Measurements from ENCODE around the gene PARM1.

Gene PARM1

DNA sequence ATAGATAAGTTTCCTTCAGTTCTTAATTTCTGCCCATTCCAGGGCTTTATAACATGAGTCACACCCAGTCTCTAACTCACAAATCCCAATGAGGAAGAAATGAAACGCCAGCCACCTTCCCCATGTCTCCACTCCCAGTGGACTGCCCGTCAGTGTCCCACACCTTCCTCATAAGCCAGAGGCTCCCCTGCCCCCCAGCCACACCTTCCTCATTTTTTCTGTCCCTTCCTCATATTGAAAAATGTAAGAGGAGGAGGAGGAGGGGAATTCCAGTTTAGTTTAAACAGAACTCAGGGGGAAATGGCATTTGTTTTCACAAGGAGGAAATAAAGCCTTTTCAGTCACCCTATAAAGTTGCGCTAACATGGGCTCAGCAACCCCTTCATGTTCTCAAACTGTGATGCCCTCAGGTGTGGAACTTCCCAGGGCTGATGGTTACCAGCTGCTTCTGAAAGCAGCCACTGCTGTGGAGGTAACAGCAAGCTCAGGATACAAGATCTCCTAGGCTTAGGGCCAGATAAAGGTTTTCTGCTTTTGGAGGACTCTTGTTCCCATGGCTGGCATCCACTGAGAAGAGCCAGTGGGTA, 97.8 kb downstream of the PARM1 start:
- no peak for DNase-seq (ENCODE audit: low read depth, low spot score)

DNA sequence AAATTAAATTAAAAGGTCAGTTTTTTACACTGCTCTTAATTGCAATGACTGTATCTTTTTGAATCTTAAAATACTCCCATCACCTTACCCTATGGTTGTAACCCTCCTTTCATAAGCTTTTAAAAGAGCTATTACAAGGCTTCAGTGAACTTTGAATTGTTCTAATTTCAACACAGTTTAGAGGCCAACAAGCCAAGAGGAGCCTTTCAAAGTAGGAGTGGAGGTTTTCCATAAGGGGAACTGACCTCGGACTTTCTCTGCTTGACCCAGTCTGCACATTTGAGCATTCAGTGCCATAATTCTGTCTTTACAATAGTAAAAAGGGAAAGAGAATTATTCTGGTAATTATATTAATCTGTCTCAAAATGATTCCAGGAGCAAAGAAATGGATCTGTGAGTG, 98.9 kb downstream of the PARM1 start:
- no peak for DNase-seq (ENCODE audit: low read depth, low spot score)

DNA sequence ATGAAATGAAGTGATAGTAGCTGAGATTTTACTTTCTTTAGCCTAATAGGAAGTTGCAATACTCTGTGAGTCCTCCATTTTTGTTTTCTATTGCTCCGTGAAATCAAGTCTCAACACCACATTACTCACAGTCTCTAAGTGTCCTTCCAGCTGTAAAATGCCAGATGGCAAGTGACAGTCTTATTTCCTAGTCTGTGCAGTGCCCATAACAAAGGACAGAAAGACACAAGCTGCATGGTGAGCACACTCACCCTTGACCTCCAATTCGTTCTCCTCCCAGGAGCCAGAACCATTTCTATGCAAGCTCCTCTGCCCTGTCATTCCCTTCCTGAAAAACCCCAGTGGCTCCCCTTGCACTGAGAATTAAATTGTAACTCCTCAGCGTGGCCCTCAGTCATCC, 101.6 kb downstream of the PARM1 start:
- no peak for DNase-seq (ENCODE audit: low read depth, low spot score)

DNA sequence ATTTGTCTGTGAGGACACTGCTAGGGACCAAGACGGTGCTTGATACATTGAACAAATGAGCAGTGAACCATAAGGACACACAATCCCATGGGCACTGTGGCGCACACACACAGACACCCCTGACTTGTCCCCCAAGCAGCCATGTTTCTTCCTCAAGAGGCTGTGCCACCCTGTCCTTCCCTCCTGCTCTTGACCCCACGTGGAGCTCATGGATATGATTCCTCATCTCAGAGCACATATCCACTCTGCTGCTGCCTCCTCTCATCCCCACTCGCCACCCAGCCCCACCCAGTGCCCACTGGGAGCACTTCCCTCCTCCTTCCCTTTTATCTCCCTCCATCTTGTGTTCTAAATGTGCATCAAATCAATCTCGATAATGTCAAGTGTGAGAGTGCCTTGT, 102.4 kb downstream of the PARM1 start:
- DNase-seq (ENCODE audit: low read depth, low spot score), result no peak

DNA sequence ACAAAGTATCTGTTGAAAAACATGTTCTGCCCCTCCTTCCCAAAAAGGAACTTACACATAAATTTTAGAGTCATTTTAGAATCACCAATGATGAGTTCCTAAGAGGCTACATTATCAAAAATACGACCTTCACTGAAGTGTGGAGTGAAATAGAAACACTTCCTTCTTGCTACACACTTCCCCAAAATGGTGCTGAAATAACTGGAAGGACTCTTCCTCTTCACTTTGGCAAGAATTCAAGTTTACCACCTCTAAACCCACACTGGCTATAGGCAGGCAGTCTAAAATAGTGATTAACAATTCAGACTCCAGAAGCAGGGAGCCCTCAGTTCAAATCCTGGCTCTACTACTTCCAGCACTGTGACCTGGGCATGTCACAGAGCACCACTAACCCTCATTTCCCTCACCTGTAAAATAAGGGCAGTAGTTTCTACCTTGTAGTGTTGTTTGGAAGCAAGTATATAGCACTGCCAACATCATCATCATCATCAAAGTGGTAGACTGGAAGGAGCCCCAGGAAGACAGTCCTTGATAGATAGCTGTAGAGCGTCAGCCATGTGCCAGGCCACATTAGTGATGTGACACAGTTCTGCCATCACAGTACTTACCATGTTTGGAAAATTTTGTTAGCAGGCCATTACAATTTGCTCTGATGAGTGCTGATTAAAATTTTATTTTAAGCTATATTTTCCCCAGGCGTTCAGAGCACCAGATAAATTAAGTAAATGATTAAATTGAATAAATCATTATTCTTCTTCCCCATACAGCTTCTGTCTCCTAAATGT, 103.3 kb downstream of the PARM1 start:
- no peak for DNase-seq (ENCODE audit: low read depth, low spot score)

DNA sequence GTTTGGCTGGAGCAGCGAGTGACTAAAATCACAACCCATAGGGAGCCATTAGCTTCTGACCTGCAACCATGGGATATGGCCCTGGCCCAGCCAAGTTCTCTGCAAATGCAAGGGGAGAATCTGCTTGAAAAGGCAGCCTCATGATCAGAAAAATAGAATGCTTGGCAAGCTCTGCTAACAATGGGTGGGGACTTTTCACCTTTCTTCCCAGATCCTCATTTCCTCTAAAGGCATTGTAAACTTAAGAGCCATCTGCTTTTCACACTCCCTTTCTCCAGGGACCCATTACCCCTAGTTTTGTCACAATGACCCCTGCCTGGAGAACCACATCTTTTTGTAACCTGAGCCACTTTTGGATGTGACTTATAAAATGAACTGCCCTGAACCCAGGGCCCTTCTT, 104.3 kb downstream of the PARM1 start:
- DNase-seq (ENCODE audit: low read depth, low spot score), result no peak

DNA sequence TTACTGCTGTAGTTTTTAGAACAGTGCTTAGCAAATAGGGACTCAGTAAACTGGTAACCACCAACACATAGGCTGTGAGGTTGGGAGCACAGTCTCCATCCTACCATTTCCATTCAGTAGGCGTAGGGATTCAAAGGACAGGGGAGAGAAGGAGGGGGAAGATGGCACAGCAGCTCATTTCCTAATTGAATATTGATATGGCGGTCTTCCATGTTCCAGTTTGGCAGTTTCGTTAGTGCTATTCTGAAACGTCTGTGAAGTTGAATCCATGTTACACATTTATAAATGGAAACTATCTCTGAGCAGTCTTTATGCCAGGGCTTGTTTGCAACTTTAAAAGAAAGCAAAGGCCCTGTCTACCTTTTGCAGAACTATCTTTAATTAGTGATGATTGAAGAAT, 105.5 kb downstream of the PARM1 start:
- DNase-seq (ENCODE audit: low read depth, low spot score), result no peak

DNA sequence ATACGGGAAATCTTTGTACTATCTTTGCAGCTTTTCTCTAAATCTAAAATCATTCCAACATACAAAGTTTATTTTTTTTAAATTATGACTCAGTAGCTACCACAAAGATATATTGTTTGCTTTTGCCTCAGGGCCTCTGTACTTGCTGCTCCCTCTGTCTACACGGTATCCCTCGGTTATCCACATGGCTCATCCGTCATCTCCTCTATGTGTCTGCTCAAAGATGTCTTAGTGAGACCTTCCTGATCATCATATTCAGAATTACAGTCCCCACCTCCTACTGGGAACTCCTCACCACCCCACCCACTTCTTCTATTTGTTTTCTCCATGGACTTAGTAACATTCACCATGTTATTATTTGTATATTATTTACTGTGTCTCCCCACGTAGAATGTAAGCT, 107.8 kb downstream of the PARM1 start:
- DNase-seq (ENCODE audit: low read depth, low spot score), result no peak

DNA sequence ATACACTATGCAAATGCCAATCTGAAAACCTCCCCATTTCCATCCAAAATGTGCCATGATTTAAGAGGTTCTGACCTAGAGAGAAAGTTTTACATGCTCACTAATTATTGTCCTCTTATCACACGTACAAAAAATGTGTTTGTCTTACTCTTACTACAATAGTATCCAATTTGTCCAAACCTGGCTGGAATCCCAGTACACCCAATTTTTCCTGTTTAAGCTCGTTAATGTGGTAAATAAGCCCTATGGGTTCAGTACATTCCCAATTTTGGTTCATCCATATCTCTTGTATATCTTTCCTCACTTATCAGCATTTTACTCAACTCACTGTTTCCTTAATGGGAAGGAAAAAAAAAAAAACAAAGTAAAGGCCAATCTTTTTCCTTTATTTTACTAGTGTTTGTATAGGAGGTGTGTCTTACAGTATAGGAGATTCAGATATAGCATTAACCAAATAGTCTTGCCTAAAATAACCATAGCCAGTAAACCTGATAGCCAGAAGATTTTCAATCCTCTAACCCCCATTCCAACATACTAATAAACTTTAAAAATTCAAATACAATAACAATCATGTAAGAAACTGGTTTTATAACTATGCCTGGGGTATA, 109.8 kb downstream of the PARM1 start:
- no peak for DNase-seq (ENCODE audit: low read depth, low spot score)

DNA sequence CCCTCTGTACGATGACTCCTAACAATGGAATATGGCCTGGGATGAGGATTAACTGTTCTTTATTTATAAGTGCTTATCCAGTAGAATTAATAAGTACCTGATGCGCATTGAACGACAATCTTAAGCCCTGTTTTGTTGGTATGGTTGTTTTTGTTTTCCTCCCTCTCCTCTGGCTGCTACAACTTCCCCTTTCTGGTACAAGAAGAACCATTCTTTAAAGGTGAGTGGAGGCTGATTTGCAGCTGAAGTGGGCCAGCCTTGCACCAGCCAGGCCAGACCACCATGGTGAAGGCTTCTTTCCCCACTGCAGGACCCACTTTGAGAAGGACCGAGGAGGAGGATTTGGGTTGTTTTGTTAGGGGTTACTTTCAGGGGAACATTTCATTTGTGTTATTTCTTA, 113.3 kb downstream of the PARM1 start:
- no peak for DNase-seq (ENCODE audit: low read depth, low spot score)

DNA sequence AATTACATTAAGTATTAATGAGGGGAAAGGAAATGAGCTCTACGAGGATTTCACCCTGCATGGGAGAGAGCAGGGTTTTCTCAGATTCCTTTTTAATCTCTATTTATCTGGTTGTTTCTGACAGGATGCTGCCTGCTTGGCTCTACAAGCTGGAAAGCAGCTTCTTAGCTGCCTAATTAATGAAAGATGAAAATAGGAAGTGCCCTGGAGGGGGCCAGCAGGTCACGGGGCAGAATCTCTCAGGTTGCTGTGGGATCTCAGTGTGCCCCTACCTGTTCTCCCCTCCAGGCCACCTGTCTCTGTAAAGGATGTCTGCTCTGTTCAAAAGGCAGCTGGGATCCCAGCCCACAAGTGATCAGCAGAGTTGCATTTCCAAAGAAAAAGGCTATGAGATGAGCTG, 113.7 kb downstream of the PARM1 start:
- no peak for DNase-seq (ENCODE audit: low read depth, low spot score)

DNA sequence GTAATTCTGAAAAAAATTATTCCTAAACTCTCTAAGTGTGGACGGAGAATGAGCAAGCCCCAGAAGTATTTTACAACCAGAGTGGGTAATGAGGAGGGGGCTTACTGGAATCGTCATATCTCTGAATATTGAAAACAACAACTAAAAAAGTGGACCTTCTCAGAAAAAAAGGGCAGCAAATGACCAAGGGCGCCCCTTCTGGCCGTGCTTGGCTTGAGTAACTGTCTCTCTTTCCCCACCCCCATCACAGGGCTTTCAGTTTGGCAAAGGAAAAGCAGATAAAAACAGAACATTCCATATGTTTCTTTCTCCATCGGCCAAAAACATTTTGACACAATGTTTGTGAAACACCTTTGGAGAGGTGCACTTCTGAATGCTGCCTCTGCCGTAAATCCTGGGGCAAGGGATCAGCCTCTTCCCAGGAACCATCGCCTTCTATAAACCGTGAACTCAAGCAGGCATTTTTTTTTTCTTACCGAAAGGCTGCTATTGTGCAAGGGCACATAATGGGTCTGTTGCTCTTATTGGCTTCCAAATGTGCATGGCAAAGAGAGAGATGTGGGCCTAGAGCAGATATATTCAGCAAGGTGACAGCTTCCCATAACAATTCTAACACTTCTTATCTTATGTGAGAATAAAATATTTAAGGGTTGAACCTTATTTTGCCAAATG, 115.4 kb downstream of the PARM1 start:
- DNase-seq (ENCODE audit: low read depth, low spot score), result no peak

DNA sequence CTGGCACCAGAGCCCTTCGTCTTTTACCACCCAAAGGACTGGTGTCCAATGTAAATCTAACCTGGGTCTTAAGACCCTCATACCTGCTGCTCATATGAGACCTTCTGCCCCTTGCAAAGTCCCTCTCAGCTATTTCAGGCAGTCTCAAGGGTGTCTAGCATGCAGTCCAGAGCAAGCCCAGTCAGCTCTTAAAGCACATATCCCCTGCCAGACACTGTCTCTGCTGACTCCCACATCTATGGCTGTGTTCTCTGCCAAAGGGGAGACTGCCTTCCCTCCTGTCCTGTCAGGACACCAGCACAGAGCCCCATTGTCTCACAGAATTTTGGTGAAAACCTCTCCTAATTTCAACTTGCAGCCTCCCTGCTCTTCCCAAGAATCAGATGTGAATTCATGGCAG, 118.5 kb downstream of the PARM1 start:
- DNase-seq (ENCODE audit: low read depth, low spot score), result no peak

DNA sequence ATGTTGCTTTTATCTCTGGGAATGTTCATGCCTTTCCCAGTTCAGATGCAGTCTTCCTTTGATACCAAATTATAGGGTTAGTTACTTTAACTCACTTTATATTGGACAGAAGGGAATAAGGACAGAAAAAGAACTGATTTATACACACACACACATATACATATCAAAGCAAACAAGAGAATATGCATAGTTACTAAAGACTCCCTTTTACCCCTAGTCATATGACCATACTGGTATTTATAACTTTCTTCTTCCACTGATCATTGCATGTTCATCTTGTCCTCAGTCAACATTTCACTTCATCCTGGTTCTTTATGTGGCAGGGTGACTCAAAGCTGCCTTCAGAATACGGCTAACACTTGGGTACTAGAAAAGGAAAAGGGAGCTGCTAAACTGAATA, 120.4 kb downstream of the PARM1 start:
- no peak for DNase-seq (ENCODE audit: low read depth, low spot score)

DNA sequence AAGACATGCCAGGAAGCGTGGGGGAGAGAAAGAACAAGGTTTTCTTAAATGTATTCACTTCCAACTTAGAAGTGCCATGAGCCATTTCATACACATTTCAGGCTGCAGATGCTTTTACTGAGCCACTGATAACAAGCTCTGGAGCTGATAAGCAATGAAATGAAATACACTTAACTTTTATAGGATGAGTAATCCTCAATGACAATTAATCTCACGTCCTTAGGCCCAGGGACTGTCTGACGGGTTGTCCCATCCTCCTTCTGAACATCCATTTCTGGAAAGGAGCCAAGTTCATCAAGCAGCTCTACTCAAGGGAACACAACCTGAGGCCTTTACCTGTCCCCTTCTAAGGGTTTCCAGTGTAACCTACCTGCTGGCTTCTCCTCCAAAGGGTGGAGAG, 121.2 kb downstream of the PARM1 start:
- no peak for DNase-seq (ENCODE audit: low read depth, low spot score)

DNA sequence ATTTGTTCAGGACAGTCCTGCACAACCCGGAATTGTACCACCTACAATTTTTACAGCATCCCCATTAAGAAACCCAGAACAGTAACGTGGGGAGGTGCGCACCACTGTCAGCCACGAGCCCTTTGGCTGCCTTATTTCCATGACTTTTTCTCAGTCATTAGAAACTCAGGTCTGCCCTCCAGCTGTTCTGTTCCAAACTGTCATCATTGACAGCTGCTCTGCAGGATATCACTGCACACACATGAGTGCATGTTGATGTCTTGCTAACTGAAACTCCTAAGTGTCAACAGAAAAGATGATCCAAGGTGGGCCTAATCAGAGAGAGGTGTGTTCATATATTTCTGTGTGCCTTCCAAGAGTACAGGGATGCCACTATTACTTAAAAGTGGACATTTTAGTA, 123.4 kb downstream of the PARM1 start:
- no peak for DNase-seq (ENCODE audit: low read depth, low spot score)

DNA sequence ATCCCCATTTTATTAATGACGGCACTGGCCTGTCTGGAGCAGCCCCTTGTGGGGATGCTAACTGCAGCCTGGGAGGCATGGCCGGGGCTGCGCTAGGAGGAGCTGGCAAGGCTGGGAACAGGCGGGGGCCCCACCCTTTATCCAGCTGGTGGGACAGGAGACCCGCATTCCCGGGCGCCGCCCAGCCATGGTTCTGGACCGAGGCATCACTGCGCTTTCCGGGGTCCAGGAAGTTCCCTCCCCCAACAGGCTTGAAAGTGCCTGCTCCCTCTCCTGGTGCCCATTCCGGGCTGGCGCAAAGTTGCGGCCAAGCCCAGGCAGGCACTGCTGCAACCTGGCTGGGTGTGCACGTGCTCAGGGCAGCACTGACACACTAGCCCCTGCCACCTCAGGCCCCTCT, 124.5 kb downstream of the PARM1 start:
- no peak for DNase-seq (ENCODE audit: low read depth, low spot score)

DNA sequence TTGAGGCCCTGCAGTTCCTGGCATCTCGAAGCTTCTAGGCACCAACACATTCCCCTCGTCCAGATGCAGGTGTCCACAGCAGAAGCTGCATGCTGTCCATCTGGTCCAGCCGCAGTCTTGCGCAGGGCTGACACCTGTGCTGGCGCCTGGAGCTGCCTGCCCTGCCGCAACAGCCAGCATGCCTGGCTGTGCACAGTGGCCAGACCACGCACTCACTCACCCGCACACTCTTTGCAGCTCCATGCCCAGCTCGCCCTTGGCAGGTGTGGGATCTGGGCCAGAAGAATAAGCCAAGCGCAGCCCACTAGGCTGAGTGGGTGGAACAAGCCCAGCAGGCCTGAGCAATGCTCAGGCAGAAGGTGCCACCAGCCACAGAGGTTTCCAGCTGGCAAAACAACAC, 125.6 kb downstream of the PARM1 start:
- no peak for DNase-seq (ENCODE audit: low read depth, low spot score)

DNA sequence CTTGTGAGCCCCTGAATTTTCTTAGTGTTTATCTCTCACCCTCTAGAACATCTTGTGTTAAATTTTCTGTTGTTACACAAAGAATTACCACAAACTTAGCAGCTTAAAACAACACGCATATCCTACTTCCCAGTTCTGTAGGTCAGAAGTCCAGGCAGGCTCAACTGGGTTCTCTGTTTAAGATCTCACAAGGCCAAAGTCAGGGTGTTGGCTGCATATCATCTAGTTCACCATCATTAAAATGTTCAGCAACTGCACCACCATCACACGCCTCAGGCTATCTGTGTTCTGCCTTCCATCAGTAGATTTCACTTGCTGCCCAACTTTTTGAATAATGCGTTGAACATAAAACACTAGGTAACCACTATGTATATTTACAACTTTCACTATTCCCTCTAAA, 130.5 kb downstream of the PARM1 start:
- no peak for DNase-seq (ENCODE audit: low read depth, low spot score)

DNA sequence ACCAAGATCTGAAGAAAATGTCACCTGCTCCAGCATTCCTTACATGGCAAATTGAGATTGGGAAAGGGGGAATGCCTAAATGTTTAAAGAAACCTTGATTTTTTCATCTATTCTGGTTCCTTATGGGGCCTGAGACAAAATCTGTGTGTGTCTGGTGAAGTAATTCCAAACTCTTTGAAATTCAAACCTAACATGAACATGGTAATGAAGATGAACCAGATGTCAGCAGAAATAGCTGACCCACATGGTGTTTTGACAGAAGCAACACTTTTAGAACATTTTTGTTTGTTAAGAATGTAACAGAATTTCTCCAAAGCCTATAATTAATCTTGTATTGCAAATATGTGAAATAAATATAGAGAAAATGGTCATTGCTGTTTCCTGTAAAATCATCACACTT, 133.0 kb downstream of the PARM1 start:
- no peak for DNase-seq (ENCODE audit: low read depth, low spot score)

DNA sequence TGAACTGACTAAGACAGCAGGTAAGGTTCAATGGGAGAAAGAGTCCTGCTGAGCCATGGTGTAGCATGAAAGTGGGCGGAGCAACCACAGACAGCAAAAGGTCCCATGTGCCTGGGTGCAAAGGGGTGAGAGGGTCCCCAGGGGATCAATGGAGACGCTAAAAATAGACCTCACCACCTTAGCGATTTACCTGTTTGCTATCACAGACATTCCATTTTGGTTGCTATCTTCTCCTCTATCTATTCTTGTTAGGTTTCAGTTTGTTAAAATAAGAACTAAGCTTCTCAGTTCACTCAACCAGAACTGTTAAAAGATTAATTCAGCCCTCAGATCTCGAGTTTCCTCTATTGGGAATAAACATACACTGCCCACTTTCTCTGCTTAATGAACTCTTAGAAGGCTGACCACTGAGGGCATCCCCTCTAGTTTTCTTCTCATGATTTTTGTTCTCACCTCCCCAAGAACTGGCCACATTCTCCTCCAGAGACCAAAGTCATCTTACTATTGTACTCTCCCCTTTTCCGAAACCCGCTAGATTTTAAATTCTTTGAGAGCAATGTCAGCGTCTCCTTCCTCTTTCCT, 136.7 kb downstream of the PARM1 start:
- DNase-seq (ENCODE audit: low read depth, low spot score), result no peak

DNA sequence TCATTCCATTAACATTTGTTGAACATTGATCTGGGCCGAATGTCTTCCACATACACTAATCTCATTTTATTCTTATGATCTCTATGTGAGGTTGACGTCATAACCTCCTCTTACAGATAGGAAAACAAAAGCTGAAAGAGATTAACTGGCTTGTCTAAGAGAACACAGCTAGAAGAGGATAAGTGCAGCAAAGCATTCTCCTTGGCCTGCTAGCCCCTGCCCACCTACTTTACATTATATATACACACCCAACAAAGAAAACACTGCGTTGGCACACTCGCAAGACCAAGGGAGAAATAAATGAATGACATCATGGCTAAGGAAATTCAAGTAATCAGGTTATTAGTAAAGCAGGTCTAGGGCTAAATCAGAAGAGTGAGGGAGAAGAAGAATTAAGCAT, 138.4 kb downstream of the PARM1 start:
- no peak for DNase-seq (ENCODE audit: low read depth, low spot score)

Data from activated CD4-positive, CD25-positive, alpha-beta regulatory T cell treated with anti-CD3 and anti-CD28 coated beads, Interleukin-2, amount 50 U/mL, for 16 hours (primary cell).